NCI-H2227 (cell line): ENCODE measurements around the gene ATG12.
"Not testable (repeated sequence)": the region's sequence is repeated elsewhere in the genome, so short reads cannot be mapped to it uniquely, and the experiment has no call there.

ENCODE experiments used
- DNase-seq: peaks from one replicate; lab custom pipeline; 2025; ENCODE audit not compliant: unreplicated experiment; lab: John Stamatoyannopoulos, UW

The ATG12 gene

DNA sequence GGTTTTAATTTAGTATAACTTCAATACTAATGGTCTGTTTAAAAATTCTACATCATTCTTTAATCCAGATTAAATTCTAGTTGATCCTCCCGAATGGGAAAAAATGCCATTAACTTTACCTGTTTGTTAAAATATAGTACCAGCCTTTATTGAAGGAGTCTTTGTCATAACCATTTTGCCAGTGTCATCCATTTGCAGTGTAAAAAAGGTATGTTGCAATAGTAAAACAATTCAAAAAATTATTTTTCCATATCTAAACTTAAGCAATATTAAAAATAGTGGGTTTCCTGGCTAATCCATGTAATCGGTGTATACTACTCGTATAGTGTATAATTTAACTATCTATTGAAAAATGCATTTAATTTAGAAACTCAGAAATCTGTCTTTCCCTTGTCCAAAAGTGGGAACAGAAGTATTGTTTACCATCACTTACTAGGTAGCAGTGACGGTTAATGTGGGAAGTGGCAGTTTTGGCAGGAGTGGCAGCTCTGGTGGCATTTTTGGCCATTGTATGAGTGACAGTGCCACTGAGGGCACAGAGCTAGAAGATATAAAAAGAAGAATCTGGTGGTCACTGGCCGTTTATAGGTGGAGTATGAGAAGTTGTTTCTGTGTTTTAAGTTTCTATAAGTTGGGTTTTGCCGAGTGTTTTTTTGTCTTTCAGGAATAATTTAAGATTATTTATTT, 2.2 kb upstream of the ATG12 start:
- no peak for DNase-seq

DNA sequence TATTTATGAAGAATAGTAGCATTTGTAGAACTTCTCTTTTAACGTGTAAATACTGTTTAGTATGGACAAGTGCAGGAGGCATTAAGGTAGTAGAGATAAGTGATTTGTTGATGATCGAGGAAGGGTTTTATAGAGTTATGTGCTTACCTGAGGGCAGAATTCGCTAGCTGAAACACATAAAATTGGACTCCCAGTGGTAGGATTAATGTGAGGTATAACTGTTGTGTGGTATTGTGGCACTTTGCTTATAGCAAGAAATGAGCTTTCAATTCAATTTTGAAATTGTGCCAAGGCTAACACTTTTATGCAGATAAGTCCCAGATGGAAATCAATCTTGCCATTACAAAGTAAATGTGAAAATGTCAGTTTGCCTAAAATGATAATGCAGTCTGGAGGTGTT, 1.6 kb upstream of the ATG12 start:
- no peak for DNase-seq

DNA sequence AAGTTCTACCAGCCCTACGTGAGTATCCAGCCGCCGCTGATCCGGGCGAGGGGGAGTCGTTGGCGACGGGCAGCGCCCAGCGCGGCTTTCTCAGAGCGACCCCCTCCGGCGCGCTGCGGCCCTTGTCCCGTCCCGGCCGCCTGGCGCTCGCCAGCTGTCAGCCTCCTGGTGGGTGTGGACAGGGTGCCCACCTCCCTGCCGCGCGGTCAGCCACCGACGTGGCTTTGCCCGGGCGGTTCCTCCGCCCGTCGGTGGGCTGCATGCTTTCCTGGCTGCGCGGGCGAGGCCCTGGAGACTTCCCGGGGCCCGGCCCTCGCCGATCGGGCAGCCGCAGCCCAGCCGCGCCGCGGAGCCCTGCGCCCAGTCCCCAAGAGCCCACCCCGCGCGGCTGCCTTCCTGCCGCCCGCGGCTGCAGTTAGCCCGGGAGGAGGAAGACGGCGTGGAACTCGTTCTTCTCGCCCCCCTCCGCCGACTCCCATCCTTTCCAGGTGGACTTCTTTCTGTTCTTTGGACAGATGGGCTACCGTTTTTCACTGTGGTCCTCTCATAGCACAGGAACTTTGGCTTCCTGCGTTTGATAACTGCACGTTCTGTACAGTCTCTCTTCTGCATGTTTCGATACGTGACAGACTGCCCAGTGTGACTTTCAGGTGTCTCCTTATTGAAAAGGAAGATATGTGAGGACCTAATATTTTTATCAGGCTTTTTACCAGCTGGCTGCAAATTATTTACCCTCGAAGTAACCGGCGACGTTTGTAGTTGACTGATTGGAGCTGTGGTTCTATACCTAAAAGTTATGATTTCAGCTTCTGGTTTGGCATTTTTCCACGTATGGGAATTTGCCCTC, 947 bp upstream of the ATG12 start:
- DNase-seq = peak; percentile 65

DNA sequence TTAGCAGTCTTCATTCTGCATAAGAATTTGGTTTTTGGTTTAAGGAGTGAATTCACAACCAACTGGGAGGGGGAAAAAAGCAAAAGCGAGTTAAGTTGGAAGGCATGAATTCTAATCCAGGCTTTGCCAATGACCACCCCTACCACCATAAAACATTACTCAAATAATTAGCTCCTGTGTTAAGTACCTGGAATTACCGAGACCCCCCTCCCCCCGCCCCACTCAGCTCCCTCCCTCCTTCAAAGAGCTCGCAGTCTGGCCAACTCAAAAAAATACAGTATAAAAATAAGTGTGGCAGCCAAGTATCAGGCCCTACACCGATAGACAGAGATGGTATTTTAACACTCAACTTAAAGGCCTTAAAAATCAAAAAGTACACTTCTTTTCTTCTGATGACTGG, 492 bp downstream of the ATG12 start:
- DNase-seq = no peak

DNA sequence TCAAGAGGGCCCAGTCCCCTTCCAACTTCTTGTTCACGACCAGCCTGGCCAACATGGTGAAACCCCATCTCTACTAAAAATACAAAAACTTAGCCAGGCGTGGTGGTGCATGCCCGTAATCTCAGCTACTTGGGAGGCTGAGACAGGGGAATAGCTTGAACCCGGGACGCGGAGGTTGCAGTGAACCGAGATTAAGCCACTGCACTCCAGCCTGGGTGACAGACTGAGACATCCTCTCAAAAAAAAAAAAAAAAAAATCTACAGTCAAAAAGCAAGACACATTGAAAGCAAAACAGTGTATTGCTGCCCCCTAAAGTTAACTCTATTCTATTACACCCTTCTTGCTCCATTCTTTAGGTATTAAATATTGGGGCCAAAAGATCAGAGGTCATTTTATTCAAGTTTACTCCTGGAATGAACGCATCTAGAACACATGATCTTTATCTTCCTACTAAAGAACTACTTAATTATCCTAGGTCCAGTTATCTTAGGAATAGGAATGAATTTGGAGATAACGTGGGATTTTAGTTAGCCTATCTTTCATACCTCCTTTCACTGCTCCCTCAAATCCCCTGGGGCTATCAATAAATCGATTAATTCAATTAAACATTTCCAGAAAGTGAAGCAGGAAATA, 2.4 kb downstream of the ATG12 start:
- DNase-seq = peak; percentile 41

DNA sequence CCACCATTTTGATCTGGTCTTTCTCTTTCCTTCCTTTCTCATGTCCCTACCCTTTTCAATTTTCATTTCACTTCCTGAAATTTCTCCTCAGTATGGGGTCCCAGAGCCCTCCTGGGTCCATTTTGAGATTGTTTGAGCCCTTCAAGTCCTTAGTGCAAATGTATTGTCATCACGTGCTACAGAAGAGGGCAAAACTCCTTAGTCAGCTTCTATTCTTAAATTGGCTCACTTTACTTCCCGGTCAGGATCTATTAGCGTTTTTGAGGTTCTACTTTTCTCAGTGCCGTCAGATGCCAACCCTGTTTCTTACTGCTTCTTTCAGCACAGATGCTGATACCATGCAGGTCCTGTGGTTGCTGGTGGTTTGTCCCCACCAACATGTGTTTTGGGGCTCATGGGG, 5.9 kb downstream of the ATG12 start:
- DNase-seq = no peak

DNA sequence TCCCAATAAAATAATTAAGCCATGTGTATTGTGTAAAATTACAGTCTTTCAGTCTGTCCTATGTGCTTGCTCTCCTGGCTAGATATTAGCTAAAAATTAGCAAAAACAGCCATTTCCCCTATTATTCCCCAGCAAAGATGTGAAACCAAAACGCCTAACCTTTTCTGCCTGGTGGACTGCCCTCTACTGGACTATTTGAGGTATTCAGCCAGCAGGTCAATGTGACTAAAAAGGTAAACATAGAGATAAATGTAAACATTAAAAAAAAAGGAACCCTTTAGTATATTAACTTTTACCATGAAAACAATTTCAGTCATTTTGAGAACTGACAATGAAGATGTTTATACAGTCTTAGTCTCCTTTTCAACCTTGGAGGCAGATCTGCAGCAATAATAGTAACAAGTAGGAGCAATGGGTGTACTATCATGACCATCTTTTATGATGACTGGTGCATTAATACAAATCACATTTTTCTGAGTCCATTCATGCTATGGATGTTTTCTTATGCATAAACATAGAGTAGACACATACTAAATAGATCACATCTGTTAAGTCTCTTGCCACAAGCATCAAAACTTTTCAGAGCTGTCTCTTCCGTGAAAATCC, 10.1 kb downstream of the ATG12 start:
- peak; percentile 45 for DNase-seq

DNA sequence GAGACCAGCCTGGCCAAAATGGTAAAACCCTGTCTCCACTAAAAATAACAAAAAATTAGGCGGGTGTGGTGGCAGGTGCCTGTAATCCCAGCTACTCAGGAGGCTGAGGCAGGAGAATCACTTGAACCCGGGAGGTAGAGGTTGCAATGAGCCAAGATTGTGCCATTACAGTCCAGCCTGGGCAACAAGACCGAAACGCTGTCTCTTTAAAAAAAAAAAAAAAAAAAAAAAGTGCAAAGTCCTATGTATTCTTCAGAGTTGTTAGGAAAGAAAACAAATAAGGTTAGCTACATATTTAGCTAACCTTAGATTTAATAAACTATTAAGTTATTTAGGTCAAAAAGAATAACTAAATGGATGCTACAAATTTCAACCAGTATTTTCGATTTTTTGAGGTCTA, 11.5 kb downstream of the ATG12 start:
- no peak for DNase-seq

DNA sequence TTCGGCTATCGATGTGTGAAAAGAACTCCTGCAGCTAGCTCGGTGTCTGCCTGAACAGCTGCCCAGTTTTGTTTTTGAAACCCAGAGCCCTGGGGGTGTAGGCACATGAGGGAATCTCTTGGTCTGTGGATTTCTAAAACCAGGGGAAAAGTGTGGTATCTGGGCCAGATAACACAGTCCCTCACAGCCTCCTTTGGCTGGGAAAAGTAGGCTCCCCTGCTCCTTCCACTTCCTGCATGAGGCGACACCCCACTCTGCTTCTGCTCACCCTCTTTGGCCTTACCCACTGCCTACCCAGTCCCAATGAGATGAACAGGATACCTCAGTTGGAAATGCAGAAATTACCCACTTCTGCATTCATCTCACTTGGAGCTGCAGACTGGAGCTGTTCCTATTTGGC, 15.4 kb downstream of the ATG12 start:
- no peak for DNase-seq

DNA sequence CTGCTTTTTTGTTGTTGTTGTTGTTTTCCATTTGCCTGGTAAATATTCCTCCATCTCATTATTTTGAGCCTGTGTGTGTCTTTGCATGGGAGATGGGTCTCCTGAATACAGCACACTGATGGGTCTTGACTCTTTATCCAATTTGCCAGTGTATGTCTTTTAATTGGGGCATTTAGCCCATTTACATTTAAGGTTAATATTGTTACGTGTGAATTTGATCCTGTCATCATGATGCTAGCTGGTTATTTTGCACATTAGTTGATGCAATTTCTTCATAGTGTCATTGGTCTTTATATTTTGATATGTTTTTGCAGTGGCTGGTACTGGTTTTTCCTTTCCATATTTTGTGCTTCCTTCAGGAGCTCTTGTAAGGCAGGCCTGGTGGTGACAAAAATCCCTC, 16.4 kb downstream of the ATG12 start:
- not testable (repeated sequence) for DNase-seq

DNA sequence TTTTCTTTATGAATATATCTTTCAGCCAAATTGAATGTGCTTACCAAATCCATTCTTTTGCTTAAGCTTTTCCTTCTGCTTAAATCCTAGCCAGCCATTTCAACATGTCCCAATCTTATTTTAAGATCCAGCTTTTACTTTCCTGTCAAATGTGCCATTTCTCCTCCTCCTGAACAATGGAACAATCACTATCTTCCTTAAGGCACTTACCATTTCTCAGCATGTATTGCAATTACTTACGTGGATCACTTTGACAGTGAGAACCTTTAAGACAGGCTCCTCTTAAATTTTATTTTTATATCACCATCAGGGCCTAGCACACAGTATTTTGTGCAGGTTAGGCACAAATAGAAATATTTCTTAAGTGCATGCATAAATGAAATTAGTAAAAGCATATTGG, 20.5 kb downstream of the ATG12 start:
- DNase-seq = no peak

DNA sequence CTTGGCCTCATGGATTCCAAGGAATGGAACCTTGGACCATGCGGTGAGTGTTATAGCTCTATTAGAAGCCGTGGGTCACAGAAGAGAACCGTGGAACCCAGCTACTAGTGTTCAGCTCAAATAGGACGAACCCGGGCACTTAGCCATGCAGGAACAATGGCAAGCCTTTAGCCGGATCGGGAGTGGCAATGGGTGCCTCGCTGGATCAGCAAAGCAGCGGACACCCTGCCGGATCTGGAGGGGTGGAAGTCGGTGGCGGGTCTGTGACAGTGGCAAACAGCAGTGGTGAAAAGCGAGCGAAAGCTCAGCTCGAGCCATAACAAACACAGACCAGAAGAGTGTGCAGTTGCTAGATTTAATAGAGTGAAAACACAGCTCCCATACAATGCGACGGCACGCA, 22.5 kb downstream of the ATG12 start:
- no peak for DNase-seq

DNA sequence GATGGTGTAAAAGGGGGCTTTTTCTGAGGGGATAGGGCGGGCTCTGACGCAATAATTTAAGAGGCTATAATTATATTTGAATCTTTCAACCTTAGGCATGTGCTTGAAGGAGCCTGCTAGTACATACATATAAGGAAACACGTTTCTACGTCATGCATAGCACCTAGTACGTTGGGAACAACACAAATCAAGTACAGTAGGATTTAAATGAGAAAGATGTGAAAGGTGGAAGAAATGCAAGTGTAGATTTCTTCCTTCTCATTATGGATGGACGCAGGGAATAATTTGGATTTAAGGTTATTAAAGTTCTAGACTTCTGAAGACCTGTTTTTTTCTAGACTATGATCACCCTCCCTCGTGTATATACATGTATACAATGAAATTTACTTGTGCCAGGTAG, 24.0 kb downstream of the ATG12 start:
- DNase-seq = peak; percentile 25

DNA sequence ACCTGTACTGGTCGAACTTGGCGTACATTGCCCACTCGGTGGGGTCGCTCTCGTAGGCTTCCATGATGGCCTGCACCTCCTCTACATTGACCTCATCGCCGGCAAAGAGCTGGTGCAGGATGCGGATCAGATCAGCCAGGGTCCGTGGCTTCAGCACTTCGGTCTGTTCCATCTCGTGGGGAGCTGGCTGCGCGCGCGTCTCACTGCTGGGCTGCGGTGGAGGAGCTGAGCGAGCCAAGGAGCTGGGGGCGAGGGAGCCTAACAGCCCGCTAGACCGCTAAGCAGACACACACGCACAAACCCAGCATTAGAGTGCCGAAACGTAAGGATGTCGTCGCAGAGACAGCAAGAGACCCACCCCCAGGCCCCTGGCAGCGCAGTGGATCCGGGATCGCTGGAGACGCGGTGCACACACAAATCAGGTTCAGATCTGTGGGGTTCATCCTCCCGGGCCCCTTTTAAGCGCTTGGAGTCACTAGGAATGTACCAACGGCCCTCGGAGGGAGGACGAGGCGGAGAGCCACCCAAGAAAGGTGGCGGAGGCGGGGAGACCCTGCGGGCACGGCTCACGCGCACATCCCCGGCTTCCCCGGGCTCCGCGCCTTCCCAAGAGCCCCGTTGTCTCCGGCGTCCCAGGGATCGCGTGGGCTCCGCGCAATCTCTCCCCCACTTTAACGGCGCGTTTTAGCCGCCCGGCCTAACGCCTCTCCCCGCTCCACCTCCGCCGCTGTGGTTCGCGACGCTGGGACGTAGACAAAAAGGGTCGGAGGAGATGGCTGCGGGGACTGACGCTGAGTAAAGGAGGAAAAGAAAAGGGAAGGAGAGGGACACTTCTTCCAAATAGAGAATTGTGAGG, 24.9 kb downstream of the ATG12 start, which contains the start of gene CDO1:
CDO1 (minus strand) TSS at position 434 of the 856 bp plus-strand sequence; CDS start at position 172, 262 bp downstream.
- DNase-seq = peak; percentile 90

DNA sequence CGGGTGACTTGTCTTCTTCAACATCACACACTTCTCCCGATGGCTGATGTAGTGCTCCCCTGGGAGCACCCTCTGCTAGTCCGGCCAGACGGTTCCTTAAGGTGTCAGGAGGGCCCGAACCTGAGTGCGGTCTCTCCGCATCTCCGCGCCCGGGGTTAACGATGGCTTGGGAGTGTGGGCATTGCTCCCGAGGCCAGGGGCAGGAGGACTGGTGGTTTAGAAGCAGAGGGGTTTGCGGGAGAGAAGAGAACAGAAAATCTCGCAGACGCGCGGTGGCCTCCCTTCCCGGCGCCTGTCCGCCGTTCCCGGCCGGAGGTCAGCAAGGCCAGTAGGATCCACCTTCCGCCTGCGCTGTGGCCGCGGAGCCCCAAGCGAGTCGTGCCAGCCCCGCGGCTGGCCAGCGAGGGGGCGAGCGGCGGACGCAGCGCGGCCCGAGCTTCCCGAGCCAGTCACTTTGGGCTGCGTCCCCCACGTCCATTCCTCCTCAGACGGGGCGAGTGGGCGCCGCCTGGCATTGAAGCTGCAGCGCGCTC, 25.6 kb downstream of the ATG12 start:
- DNase-seq = peak; percentile 14

DNA sequence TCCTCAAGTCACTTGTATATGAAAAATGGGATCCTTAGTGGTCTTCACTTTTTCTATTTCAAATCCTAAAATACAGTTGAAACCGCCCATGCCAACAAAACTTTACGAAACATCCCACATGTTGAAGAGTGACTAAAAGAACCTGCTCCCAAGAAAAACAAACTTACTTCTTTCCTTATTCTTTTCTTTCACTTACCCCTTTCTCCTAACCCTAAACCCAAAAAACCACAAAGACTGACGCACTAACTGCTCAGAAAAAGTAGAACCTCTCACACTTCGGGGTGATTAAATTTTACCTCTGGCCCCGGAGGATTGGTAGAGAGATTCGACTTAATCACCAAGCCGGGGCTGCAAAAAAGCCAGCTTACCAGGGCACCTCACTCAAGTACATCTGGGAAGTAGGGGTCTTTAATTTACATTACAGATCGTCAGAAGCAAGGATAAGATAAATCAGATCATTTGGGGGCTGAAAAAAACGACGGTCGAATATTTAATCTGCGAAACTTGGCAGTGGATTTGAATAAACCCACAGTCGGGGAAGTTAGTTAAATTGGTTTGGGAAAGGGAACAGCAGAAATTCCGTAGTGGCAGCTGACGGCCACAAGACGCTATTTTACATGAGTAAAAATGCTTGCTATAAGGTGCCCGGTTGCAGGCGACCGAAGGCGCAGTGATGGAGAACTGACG, 26.2 kb downstream of the ATG12 start:
- no peak for DNase-seq

DNA sequence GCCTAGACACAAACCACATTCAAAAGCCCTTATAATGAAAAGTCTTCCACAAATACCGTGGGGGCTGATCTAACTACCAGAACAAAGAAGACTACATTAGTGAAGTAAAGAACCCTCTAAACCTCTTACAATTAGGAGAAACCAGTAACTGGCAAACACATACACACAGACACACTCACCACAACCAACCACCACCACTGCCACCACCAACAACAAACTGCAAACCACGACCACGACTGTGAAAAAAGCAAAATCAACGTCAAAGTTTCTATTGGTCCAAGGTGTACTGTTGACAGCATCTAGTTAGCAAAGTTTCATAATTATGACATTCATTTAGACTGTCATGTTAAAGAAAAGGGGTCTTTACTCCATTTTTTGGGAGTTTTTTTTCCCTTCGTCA, 27.6 kb downstream of the ATG12 start:
- no peak for DNase-seq

DNA sequence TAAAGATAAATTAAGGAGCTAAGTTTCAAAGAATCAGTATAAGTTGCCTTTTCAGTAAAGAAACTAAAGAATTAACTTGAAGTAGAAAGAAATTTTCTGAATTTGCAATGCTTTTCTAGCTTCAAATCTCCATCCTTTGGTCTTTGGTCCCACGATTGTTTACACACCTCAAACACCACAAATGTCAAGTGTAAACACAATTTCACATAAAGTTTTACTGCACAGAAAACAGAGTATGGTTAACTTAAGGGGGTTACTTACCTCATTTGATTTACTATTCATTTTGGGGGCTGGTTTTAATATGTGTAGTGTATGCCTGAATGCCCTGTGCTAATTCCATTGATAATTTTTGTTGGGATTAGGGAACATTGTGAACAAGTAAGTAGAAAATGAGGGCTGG, 29.0 kb downstream of the ATG12 start:
- DNase-seq = no peak

DNA sequence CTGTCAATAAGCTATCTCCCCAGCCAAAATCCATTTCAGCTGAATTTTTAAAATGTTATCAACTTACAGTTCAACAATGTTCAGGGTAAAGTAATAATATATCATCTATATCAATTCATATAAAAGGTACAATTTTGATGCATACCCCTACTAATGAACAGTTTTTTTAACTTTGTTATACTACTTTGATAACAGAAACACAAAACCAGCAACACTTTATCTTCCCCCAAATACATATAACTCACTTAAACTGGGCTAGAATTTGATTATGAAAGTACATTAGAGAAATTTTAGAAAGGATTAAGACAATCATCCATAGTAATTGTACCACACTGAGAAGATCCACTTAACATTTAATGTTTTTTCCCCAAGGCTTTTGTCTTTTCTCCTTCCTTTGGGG, 30.0 kb downstream of the ATG12 start:
- no peak for DNase-seq

DNA sequence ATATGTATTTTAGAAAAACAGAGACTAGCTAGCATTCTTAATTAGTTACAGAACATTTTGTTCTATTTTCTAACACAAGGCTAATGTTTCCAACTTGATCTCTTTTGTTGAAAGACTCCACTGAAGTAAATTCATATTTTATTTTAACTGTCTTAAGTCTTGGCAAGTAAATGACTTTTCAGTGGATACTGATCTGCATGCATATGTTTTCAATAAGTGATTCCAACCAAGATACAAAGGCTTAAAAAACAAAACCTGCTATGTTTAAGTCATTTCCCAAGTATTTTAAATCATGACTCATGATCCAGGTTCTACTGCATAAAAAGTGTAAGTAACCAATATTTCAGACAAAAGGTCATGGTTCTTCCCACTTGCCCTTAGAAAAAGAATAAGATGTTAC, 30.6 kb downstream of the ATG12 start:
- no peak for DNase-seq
